Esophagus muscularis mucosa (tissue), 4 donors: ENCODE results near the gene NCKAP1. TPM values are rescaled to one million over a fixed set of nuclear protein-coding genes. Genes with fewer than 3 reads are reported as not detected.
A peak's percentile ranks its signal among the peaks of the same experiment; 100 is the strongest.
"Not testable (repeated sequence)": the region's sequence is repeated elsewhere in the genome, so short reads cannot be mapped to it uniquely, and the experiment has no call there.

Source experiments
- DNase-seq: peaks from one replicate; pipeline ENCODE4 v3.0.0-alpha.2; 2017; ENCODE audit errors: extremely low spot score
- H3K27ac ChIP-seq, 4 donors: fragments of 200-600 bp; sonication (generic); replicated peaks in 1 of 4; 1 replicate in 3 of 4; 2 replicates in 1 of 4; pipeline ENCODE4 v1.5.1; 2016 to 2019; ENCODE audit warnings: mild to moderate bottlenecking in 1 of 4
- H3K27me3 ChIP-seq, 4 donors: fragments of 200-600 bp; sonication (generic); one replicate each; pipeline versions ENCODE4 v1.5.1 to v1.6.0; 2016 to 2019
- H3K36me3 ChIP-seq, 4 donors: fragments of 200-600 bp; sonication (generic); one replicate each; pipeline ENCODE4 v1.5.1; 2016 to 2019
- H3K4me1 ChIP-seq, 4 donors: fragments of 200-600 bp; sonication (generic); one replicate each; pipeline ENCODE4 v1.5.1; 2016 to 2019
- H3K4me3 ChIP-seq, 4 donors: fragments of 200-600 bp; sonication (generic); 1 replicate in 2 of 4; 2 replicates in 2 of 4; pipeline ENCODE4 v1.5.1; 2016 to 2019; ENCODE audit warnings: mild to moderate bottlenecking in 4 of 4, moderate library complexity in 1 of 4
- H3K9me3 ChIP-seq, 4 donors: fragments of 200-600 bp; sonication (generic); 1 replicate in 3 of 4; 2 replicates in 1 of 4; pipeline ENCODE4 v1.5.1; 2016 to 2019
- CTCF ChIP-seq, 3 experiments: fragments of 200-600 bp in 2 of 3; fragments of 450-650 bp in 1 of 3; sonication (generic) in 2 of 3; IDR thresholded peaks; one replicate each; pipeline ENCODE4 v1.5.1; 2017 to 2019; ENCODE audit warnings: antibody characterized with exemption in 3 of 3, mild to moderate bottlenecking in 2 of 3, moderate library complexity in 1 of 3
- EP300 ChIP-seq: sonication (generic); formaldehyde crosslinking; IDR thresholded peaks from one replicate; pipeline ENCODE4 v1.6.1; 2017; ENCODE audit warnings: antibody characterized with exemption
- POLR2A ChIP-seq: fragments of 450-650 bp; IDR thresholded peaks from one replicate; pipeline ENCODE4 v1.6.1; 2017; ENCODE audit warnings: antibody characterized with exemption, moderate library complexity, mild to moderate bottlenecking, low read depth
- POLR2AphosphoS5 ChIP-seq, 2 donors: sonication (generic); formaldehyde crosslinking; IDR thresholded peaks; one replicate each; pipeline ENCODE4 v1.6.1; 2017; ENCODE audit warnings: antibody characterized with exemption in 2 of 2
- WGBS: methylation state at CpG from one replicate; pipeline ENCODE4 v1.1.5; 2018; 5-methylcytosine and 5-hydroxymethylcytosine counted together
- intact Hi-C: fragments of 100-400 bp; cut with DNase I; formaldehyde crosslinking; loops from one replicate; pipeline ENCODE4 v1.15.1; 2023
- total RNA-seq, 4 donors: library from RNA; depleted of rRNA; stranded (reverse); fragments of >200 nt; gene quantifications; one replicate each; pipeline versions ENCODE4 v1.1.0 to v1.2.1, GENCODE V29; 2016

NCKAP1 gene
- total RNA-seq, 4 donors from 2014 or later = 210 to 288 (median 249) TPM

GRCh38 chr2:182894174-182894573, 144.1 kb downstream of the NCKAP1 start:
- no peaks in the 10 kb centered on the region for H3K27me3 ChIP-seq
- no peaks in the 10 kb centered on the region for H3K9me3 ChIP-seq
- intact Hi-C loops = no loop called here
- H3K4me1 ChIP-seq = peaks cover 0 to 11% (median 3%) of the 10 kb centered on the region in 4 donors
- H3K36me3 ChIP-seq = no peaks in the 10 kb centered on the region
- TF ChIP-seq POLR2AphosphoS5 (IDR thresholded peaks at IDR 0.05) (no peak), POLR2A (no peak), CTCF (IDR thresholded peaks at IDR 0.05) (no peak), EP300 (no peak)
- 89% methylated on average over 7 of the region's 9 CpGs for WGBS
- H3K27ac ChIP-seq = peak overlapping the region in 3 of 4 donors; percentile 12 to 33 (median 15)
- DNase-seq = no peak
- no peak overlapping the region for H3K4me3 ChIP-seq

- H3K27ac ChIP-seq = peak overlapping the region in 1 of 4 donors; percentile 33
- 94% methylated on average over 11 of the region's 11 CpGs for WGBS
- intact Hi-C loops = no loop called here
Observed at GRCh38 chr2:182893666-182894065, 144.6 kb downstream of the NCKAP1 start.

GRCh38 chr2:182893035-182893434, 145.2 kb downstream of the NCKAP1 start:
- H3K36me3 ChIP-seq, intact Hi-C loops, H3K4me3 ChIP-seq, H3K27me3 ChIP-seq, DNase-seq, H3K27ac ChIP-seq, H3K9me3 ChIP-seq: not testable (repeated sequence)
- 97% methylated on average over 7 of the region's 7 CpGs for WGBS
- peaks cover 0 to 11% (median 3%) of the 10 kb centered on the region in 4 donors for H3K4me1 ChIP-seq

More at GRCh38 chr2:182893666-182894065, 144.6 kb downstream of the NCKAP1 start:
- Histone ChIP-seq H3K4me1 (peaks cover 0 to 11% (median 3%) of the 10 kb centered on the region in 4 donors), H3K4me3 (no peak overlapping the region), H3K9me3 (no peaks in the 10 kb centered on the region), H3K27me3 (no peaks in the 10 kb centered on the region), H3K36me3 (no peaks in the 10 kb centered on the region)
- TF ChIP-seq POLR2A (no peak), CTCF (IDR thresholded peaks at IDR 0.05) (no peak), EP300 (no peak), POLR2AphosphoS5 (IDR thresholded peaks at IDR 0.05) (no peak)
- no peak for DNase-seq

GRCh38 chr2:182891611-182892010, 146.6 kb downstream of the NCKAP1 start:
- no peak overlapping the region for H3K27ac ChIP-seq
- DNase-seq = no peak
- no peaks in the 10 kb centered on the region for H3K9me3 ChIP-seq
- no peaks in the 10 kb centered on the region for H3K36me3 ChIP-seq
- intact Hi-C loops = no loop called here
- H3K4me3 ChIP-seq = no peak overlapping the region
- H3K27me3 ChIP-seq = no peaks in the 10 kb centered on the region
- TF ChIP-seq POLR2A (no peak), EP300 (no peak), CTCF (IDR thresholded peaks at IDR 0.05) (no peak), POLR2AphosphoS5 (IDR thresholded peaks at IDR 0.05) (no peak)
- H3K4me1 ChIP-seq = peaks cover 0 to 24% (median 5%) of the 10 kb centered on the region in 4 donors
- 75% methylated on average over 4 of the region's 4 CpGs for WGBS

GRCh38 chr2:182890773-182891378, 147.4 kb downstream of the NCKAP1 start:
- intact Hi-C loops = no loop called here

More at GRCh38 chr2:182890773-182891378, 147.4 kb downstream of the NCKAP1 start:
- Histone ChIP-seq H3K27me3 (no peaks in the 10 kb centered on the region), H3K27ac (no peak overlapping the region), H3K9me3 (no peaks in the 10 kb centered on the region), H3K4me3 (no peak overlapping the region), H3K4me1 (peaks cover 0 to 26% (median 5%) of the 10 kb centered on the region in 4 donors), H3K36me3 (no peaks in the 10 kb centered on the region)
- WGBS = 76% methylated on average over 3 of the region's 3 CpGs
- no peak for TF ChIP-seq EP300
- no peak for TF ChIP-seq POLR2A
- TF ChIP-seq CTCF (IDR thresholded peaks at IDR 0.05) = no peak
- no peak for TF ChIP-seq POLR2AphosphoS5 (IDR thresholded peaks at IDR 0.05)
- DNase-seq = no peak
